Measurements from ENCODE around the gene PCDHA1.
"Not testable (repeated sequence)": the region's sequence is repeated elsewhere in the genome, so short reads cannot be mapped to it uniquely, and the experiment has no call there.

PCDHA1 gene

GRCh38 chr5:140870221-140871201 lies 84.6 kb downstream of the PCDHA1 start:
- no peak overlapping the region for H3K4me2 ChIP-seq (ENCODE audit: low read length)
- no peaks in the 10 kb centered on the region for H3K79me2 ChIP-seq (ENCODE audit: low read length)
- no peak overlapping the region for H3K27ac ChIP-seq (ENCODE audit: low read length)
- no peaks in the 10 kb centered on the region for H3K36me3 ChIP-seq (replicated peaks; ENCODE audit: low read depth, low read length)
- no peak overlapping the region for H2AFZ ChIP-seq (ENCODE audit: low read depth, low read length)
- no peaks in the 10 kb centered on the region for H3K27me3 ChIP-seq (ENCODE audit: low read depth, low read length)
- no peaks in the 10 kb centered on the region for H3K4me1 ChIP-seq (ENCODE audit: low read length)
- no peaks in the 10 kb centered on the region for H4K20me1 ChIP-seq (ENCODE audit: insufficient read depth, low read length)
- H3K9me3 ChIP-seq (ENCODE audit: insufficient read depth, low read length) = no peaks in the 10 kb centered on the region
- H3K9ac ChIP-seq (ENCODE audit: low read length) = no peak overlapping the region
- TF ChIP-seq EZH2phosphoT487 (IDR thresholded peaks at IDR 0.05; ENCODE audit: low read depth) = no peak
- TF ChIP-seq, protein P1, sequence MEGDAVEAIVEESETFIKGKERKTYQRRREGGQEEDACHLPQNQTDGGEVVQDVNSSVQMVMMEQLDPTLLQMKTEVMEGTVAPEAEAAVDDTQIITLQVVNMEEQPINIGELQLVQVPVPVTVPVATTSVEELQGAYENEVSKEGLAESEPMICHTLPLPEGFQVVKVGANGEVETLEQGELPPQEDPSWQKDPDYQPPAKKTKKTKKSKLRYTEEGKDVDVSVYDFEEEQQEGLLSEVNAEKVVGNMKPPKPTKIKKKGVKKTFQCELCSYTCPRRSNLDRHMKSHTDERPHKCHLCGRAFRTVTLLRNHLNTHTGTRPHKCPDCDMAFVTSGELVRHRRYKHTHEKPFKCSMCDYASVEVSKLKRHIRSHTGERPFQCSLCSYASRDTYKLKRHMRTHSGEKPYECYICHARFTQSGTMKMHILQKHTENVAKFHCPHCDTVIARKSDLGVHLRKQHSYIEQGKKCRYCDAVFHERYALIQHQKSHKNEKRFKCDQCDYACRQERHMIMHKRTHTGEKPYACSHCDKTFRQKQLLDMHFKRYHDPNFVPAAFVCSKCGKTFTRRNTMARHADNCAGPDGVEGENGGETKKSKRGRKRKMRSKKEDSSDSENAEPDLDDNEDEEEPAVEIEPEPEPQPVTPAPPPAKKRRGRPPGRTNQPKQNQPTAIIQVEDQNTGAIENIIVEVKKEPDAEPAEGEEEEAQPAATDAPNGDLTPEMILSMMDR (IDR thresholded peaks at IDR 0.05; ENCODE audit: low read depth, low read length) = no peak
- no peak overlapping the region for H3K4me3 ChIP-seq (ENCODE audit: low read length)

GRCh38 chr5:140875085-140876065 lies 89.4 kb downstream of the PCDHA1 start, which contains the start of gene PCDHA12:
Gene PCDHA12, plus strand, starts transcription at chr5:140875308. Its CDS starts 165 bp downstream, at chr5:140875473.
- Histone ChIP-seq H3K36me3 (replicated peaks; ENCODE audit: low read depth, low read length) (no peaks in the 10 kb centered on the region), H3K27me3 (ENCODE audit: low read depth, low read length) (no peaks in the 10 kb centered on the region), H2AFZ (ENCODE audit: low read depth, low read length) (no peak within 1 kb of the TSS), H3K79me2 (ENCODE audit: low read length) (no peaks in the 10 kb centered on the region), H3K9ac (ENCODE audit: low read length) (no peak within 1 kb of the TSS), H3K27ac (ENCODE audit: low read length) (no peak within 1 kb of the TSS), H3K4me1 (ENCODE audit: low read length) (no peaks in the 10 kb centered on the region), H3K4me2 (ENCODE audit: low read length) (no peak within 1 kb of the TSS), H3K9me3 (ENCODE audit: insufficient read depth, low read length) (no peaks in the 10 kb centered on the region), H3K4me3 (ENCODE audit: low read length) (no peak within 1 kb of the TSS), H4K20me1 (ENCODE audit: insufficient read depth, low read length) (no peaks in the 10 kb centered on the region)
- TF ChIP-seq EZH2phosphoT487 (IDR thresholded peaks at IDR 0.05; ENCODE audit: low read depth) = no peak
- TF ChIP-seq, protein P1 (IDR thresholded peaks at IDR 0.05; ENCODE audit: low read depth, low read length) = no peak

DNA sequence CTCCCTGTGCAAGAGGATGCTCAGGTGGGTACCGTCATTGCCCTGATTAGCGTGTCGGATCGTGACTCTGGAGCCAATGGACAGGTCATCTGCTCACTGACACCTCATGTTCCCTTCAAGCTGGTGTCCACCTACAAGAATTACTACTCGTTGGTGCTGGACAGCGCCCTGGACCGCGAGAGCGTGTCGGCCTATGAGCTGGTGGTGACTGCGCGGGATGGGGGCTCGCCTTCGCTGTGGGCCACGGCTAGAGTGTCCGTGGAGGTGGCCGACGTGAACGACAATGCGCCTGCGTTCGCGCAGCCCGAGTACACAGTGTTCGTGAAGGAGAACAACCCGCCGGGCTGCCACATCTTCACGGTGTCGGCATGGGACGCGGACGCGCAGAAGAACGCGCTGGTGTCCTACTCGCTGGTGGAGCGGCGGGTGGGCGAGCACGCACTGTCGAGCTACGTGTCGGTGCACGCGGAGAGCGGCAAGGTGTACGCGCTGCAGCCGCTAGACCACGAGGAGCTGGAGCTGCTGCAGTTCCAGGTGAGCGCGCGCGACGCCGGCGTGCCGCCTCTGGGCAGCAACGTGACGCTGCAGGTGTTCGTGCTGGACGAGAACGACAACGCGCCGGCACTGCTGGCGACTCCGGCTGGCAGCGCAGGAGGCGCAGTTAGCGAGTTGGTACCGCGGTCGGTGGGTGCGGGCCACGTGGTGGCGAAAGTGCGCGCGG lies 90.8 kb downstream of the PCDHA1 start:
- H3K9ac ChIP-seq (ENCODE audit: low read length); H3K4me3 ChIP-seq (ENCODE audit: low read length); H3K36me3 ChIP-seq (replicated peaks; ENCODE audit: low read depth, low read length): not testable (repeated sequence)

GRCh38 chr5:140877262-140877581 lies 91.3 kb downstream of the PCDHA1 start:
- H3K9ac ChIP-seq (ENCODE audit: low read length) = no peak overlapping the region
- H3K4me1 ChIP-seq (ENCODE audit: low read length) = no peaks in the 10 kb centered on the region
- H3K79me2 ChIP-seq (ENCODE audit: low read length) = no peaks in the 10 kb centered on the region
- H3K27me3 ChIP-seq (ENCODE audit: low read depth, low read length) = no peaks in the 10 kb centered on the region
- no peak overlapping the region for H3K4me2 ChIP-seq (ENCODE audit: low read length)
- no peaks in the 10 kb centered on the region for H3K9me3 ChIP-seq (ENCODE audit: insufficient read depth, low read length)
- H4K20me1 ChIP-seq (ENCODE audit: insufficient read depth, low read length) = no peaks in the 10 kb centered on the region
- no peaks in the 10 kb centered on the region for H3K36me3 ChIP-seq (replicated peaks; ENCODE audit: low read depth, low read length)
- H3K4me3 ChIP-seq (ENCODE audit: low read length) = no peak overlapping the region
- TF ChIP-seq, protein P1 (IDR thresholded peaks at IDR 0.05; ENCODE audit: low read depth, low read length) = no peak
- no peak for TF ChIP-seq EZH2phosphoT487 (IDR thresholded peaks at IDR 0.05; ENCODE audit: low read depth)
- H3K27ac ChIP-seq (ENCODE audit: low read length) = no peak overlapping the region
- H2AFZ ChIP-seq (ENCODE audit: low read depth, low read length) = no peak overlapping the region

More for the DNA sequence above, 90.8 kb downstream of the PCDHA1 start:
- H3K4me2 ChIP-seq (ENCODE audit: low read length); H3K27ac ChIP-seq (ENCODE audit: low read length); H3K4me1 ChIP-seq (ENCODE audit: low read length); H3K27me3 ChIP-seq (ENCODE audit: low read depth, low read length); H3K9me3 ChIP-seq (ENCODE audit: insufficient read depth, low read length); H4K20me1 ChIP-seq (ENCODE audit: insufficient read depth, low read length); H2AFZ ChIP-seq (ENCODE audit: low read depth, low read length); H3K79me2 ChIP-seq (ENCODE audit: low read length): not testable (repeated sequence)

Measured in OCI-LY3 (cell line).